ENCODE results near the gene SURF2. TPM values are rescaled to one million over a fixed set of nuclear protein-coding genes. Genes with fewer than 3 reads are reported as not detected.

The SURF2 gene
- total and polyA plus RNA-seq, 2 experiments from 2014 or later, result 39.9 to 104 TPM

GRCh38 chr9:133369933-133370332, 13.6 kb downstream of the SURF2 start (continued):
- no peak for TF ChIP-seq CREB1 (CRISPR knock-in tag; IDR thresholded peaks at IDR 0.05; ENCODE audit: low read depth)
- no peak for TF ChIP-seq CTCF (conservative IDR thresholded peaks at IDR 0.05; ENCODE audit: low read depth in 2 of 2)
- TF ChIP-seq NANOG (IDR thresholded peaks at IDR 0.05; ENCODE audit: borderline replicate concordance), result no peak
- no peak for TF ChIP-seq JUNB (IDR thresholded peaks at IDR 0.05; ENCODE audit: unreplicated experiment)
- TF ChIP-seq ETS1 (IDR thresholded peaks at IDR 0.05), result no peak

- Mint-ChIP-seq H3K9me3 (no peaks in the 10 kb centered on the region), H3K27ac (no peak overlapping the region), H3K4me1 (peaks cover 18% of the 10 kb centered on the region), H3K27me3 (ENCODE audit: insufficient read depth, low read depth, poor library complexity) (peaks cover 11% of the 10 kb centered on the region), H3K4me3 (no peak overlapping the region), H3K36me3 (ENCODE audit: low read depth) (peaks cover 53% of the 10 kb centered on the region)
- Histone ChIP-seq H3K27me3 (ENCODE audit: insufficient read depth) (no peaks in the 10 kb centered on the region), H3K27ac (ENCODE audit: low read depth) (no peak overlapping the region), H3K36me3 (ENCODE audit: insufficient read depth) (peaks cover 10% of the 10 kb centered on the region), H3K4me3 (no peak overlapping the region), H3K4me2 (no peak overlapping the region), H3F3A (replicated peaks; ENCODE audit: low read depth) (peaks cover 2% of the 10 kb centered on the region; the same call in 1 of the 2 replicates), H3K79me2 (replicated peaks; ENCODE audit: insufficient read depth) (peaks cover 93% of the 10 kb centered on the region), H4K20me1 (replicated peaks; ENCODE audit: insufficient read depth) (peaks cover 77% of the 10 kb centered on the region), H3K9me2 (ENCODE audit: insufficient read depth) (no peaks in the 10 kb centered on the region), H3K4me1 (ENCODE audit: insufficient read depth) (peaks cover 6% of the 10 kb centered on the region; the same call in 1 of the 2 replicates), H2AFZ (no peak overlapping the region)
- no peak for DNase-seq (ENCODE audit: low spot score)
- ATAC-seq, result no peak
- no peak for TF ChIP-seq STAT1 (IDR thresholded peaks at IDR 0.05; ENCODE audit: unreplicated experiment)
- TF ChIP-seq NANOG (IDR thresholded peaks at IDR 0.05; ENCODE audit: borderline replicate concordance), result no peak
- TF ChIP-seq ZNF114 (CRISPR knock-in tag; IDR thresholded peaks at IDR 0.05), result no peak
- TF ChIP-seq EZH2phosphoT487 (IDR thresholded peaks at IDR 0.05; ENCODE audit: unreplicated experiment), result no peak
- TF ChIP-seq ETS1 (IDR thresholded peaks at IDR 0.05), result no peak
These were observed 14.3 kb downstream of the SURF2 start for GRCh38 chr9:133370685-133371084.

- peaks cover 47% of the 10 kb centered on the region for H3K36me3 Mint-ChIP-seq (ENCODE audit: low read depth)
- Histone ChIP-seq H3K4me2 (no peak overlapping the region), H3K9me2 (ENCODE audit: insufficient read depth) (no peaks in the 10 kb centered on the region)
- TF ChIP-seq ETS1 (IDR thresholded peaks at IDR 0.05), result no peak
- TF ChIP-seq CREB1 (CRISPR knock-in tag; IDR thresholded peaks at IDR 0.05; ENCODE audit: low read depth), result no peak
- no peak for TF ChIP-seq POLR2AphosphoS5 (IDR thresholded peaks at IDR 0.05; ENCODE audit: low read depth)
- TF ChIP-seq ZNF331 (CRISPR knock-in tag; IDR thresholded peaks at IDR 0.05; ENCODE audit: low read depth), result no peak
- TF ChIP-seq CTCF (conservative IDR thresholded peaks at IDR 0.05; ENCODE audit: low read depth in 2 of 2), result no peak
- TF ChIP-seq STAT1 (IDR thresholded peaks at IDR 0.05; ENCODE audit: unreplicated experiment), result no peak
- no peak for TF ChIP-seq ZNF114 (CRISPR knock-in tag; IDR thresholded peaks at IDR 0.05)
- no peak for TF ChIP-seq NANOG (IDR thresholded peaks at IDR 0.05; ENCODE audit: borderline replicate concordance)
These were observed 14.9 kb downstream of the SURF2 start for GRCh38 chr9:133371261-133371711.

More at GRCh38 chr9:133371261-133371711, 14.9 kb downstream of the SURF2 start:
- Histone ChIP-seq H3K27me3 (ENCODE audit: insufficient read depth) (no peaks in the 10 kb centered on the region), H3K4me3 (no peak overlapping the region), H3F3A (replicated peaks; ENCODE audit: low read depth) (no peaks in the 10 kb centered on the region), H3K79me2 (replicated peaks; ENCODE audit: insufficient read depth) (peaks cover 87% of the 10 kb centered on the region), H3K4me1 (ENCODE audit: insufficient read depth) (peaks cover 6% of the 10 kb centered on the region; the same call in 1 of the 2 replicates), H2AFZ (no peak overlapping the region), H3K36me3 (ENCODE audit: insufficient read depth) (peaks cover 7% of the 10 kb centered on the region), H3K27ac (ENCODE audit: low read depth) (no peak overlapping the region), H4K20me1 (replicated peaks; ENCODE audit: insufficient read depth) (peaks cover 71% of the 10 kb centered on the region)
- H3K27ac Mint-ChIP-seq, result no peak overlapping the region; the same call in 1 of the 2 replicates
- peaks cover 11% of the 10 kb centered on the region for H3K27me3 Mint-ChIP-seq (ENCODE audit: insufficient read depth, low read depth, poor library complexity)
- ATAC-seq (no peak), DNase-seq (ENCODE audit: low spot score) (no peak)
- H3K9me3 Mint-ChIP-seq, result no peaks in the 10 kb centered on the region
- H3K4me1 Mint-ChIP-seq, result peaks cover 18% of the 10 kb centered on the region
- no peak overlapping the region; the same call in 2 of the 3 replicates for H3K4me3 Mint-ChIP-seq
